BJ (cell line): ENCODE data around the gene ZNF613. TPM values are rescaled to one million over a fixed set of nuclear protein-coding genes. Genes with fewer than 3 reads are reported as not detected.

Experiments
- CTCF ChIA-PET: fragments of 350-600 bp; formaldehyde crosslinking; extraction: SDS; loops from one replicate; lab custom pipeline; 2021; ENCODE audit warnings: antibody characterized with exemption, inconsistent platforms; lab: Yijun Ruan, JAX
- POLR2A ChIA-PET: fragments of 300-600 bp; sonication (Branson Sonifier 250); formaldehyde crosslinking; extraction: SDS; loops from one replicate; lab custom pipeline; 2021; ENCODE audit warnings: antibody characterized with exemption; lab: Charles Lee
- DNase-seq: peaks from one replicate; pipeline ENCODE4 v3.0.0-alpha.2; 2011; ENCODE audit warnings: low read depth
- H3K27me3 ChIP-seq: 2 replicates; pipeline ENCODE4 v1.6.0; 2011; ENCODE audit warnings: low read length; ENCODE audit not compliant: control insufficient read depth, insufficient read depth
- H3K36me3 ChIP-seq: 2 replicates; pipeline ENCODE4 v1.5.1; 2011; ENCODE audit warnings: low read length; ENCODE audit not compliant: control insufficient read depth, insufficient read depth
- H3K4me3 ChIP-seq: 2 replicates; pipeline ENCODE4 v1.5.1; 2011; ENCODE audit warnings: low read depth, mild to moderate bottlenecking, control low read depth, low read length
- polyA plus RNA-seq: library from polyadenylated mRNA; depleted of rRNA; stranded (reverse); fragments of >200 nt; gene quantifications from 2 replicates; pipeline ENCODE4 v1.2.3, GENCODE V29; 2011
- TF ChIP-seq, protein P1 (sequence below): IDR thresholded peaks from 2 replicates; pipeline ENCODE4 v1.5.1; 2011; ENCODE audit warnings: low read depth, mild to moderate bottlenecking, control low read depth, inconsistent platforms, low read length, moderate library complexity; ENCODE audit not compliant: insufficient read depth

The ZNF613 gene
- polyA plus RNA-seq, 1 experiment, result 5.1 TPM

DNA sequence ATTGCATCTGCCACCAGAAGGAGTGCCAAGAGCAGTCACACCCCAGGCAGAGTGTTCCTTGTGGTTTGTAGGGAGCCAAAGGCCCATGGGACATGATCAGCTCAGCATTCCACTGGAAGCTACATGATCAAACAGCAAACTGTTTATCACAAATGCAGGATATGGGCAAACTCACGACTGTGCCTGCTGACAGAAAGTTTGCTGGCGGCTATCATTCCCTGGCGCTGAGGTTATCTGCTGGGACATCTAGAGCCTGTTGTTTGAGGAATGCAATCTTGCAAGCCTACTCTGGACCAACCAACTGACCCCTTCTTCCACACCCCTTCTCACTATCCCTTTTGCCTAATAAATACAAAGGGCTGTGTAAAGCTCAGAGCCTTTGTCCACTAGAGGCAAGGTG lies 7.7 kb upstream of the ZNF613 start:
- POLR2A ChIA-PET, result no interaction called here
- H3K27me3 ChIP-seq, result no peaks in the 10 kb centered on the region
- TF ChIP-seq, protein P1, sequence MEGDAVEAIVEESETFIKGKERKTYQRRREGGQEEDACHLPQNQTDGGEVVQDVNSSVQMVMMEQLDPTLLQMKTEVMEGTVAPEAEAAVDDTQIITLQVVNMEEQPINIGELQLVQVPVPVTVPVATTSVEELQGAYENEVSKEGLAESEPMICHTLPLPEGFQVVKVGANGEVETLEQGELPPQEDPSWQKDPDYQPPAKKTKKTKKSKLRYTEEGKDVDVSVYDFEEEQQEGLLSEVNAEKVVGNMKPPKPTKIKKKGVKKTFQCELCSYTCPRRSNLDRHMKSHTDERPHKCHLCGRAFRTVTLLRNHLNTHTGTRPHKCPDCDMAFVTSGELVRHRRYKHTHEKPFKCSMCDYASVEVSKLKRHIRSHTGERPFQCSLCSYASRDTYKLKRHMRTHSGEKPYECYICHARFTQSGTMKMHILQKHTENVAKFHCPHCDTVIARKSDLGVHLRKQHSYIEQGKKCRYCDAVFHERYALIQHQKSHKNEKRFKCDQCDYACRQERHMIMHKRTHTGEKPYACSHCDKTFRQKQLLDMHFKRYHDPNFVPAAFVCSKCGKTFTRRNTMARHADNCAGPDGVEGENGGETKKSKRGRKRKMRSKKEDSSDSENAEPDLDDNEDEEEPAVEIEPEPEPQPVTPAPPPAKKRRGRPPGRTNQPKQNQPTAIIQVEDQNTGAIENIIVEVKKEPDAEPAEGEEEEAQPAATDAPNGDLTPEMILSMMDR, result no peak
- DNase-seq, result no peak
- H3K4me3 ChIP-seq, result no peak overlapping the region
- H3K36me3 ChIP-seq, result no peaks in the 10 kb centered on the region
- CTCF ChIA-PET, result no interaction called here

DNA sequence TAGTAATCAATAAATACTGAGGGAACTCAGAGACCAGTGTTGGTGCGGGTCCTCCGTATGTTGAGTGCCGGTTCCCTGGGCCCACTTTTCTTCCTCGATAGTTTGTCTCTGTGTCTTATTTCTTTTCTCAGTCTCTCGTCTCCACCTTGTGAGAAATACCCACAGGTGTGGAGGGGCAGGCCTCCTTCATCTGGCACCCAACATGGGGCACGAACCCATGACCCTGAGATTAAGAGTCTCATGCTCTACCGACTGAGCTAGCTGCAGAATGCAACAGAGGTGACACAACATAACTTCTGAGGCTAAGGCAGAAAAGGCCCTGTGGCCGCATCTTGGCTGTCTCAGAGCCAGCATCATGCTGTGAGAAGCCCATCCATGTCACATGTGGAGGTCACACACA lies 5.3 kb upstream of the ZNF613 start:
- ChIA-PET POLR2A (no interaction called here), CTCF (no interaction called here)
- Histone ChIP-seq H3K27me3 (no peaks in the 10 kb centered on the region), H3K36me3 (no peaks in the 10 kb centered on the region), H3K4me3 (no peak overlapping the region)
- TF ChIP-seq, protein P1, result no peak
- DNase-seq, result no peak

DNA sequence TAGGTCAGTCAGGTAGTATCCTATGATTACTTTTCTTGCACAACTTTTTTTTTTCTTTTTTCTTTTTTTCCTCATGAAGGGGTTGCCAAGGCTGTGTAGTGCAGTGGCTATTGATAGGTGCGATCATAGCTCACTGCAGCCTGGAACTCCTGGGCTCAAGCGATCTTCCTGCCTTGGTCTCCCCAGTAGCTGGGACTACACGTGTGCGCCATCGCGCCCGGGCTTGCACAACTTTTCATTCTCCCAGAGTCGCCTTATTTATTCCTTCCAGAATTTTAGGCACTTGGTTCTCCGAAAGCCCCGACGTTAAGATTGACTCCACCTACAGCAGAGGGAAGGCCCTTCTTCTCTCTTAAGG lies 867 bp upstream of the ZNF613 start:
- TF ChIP-seq, protein P1, result no peak
- DNase-seq, result no peak
- ChIA-PET POLR2A (no interaction called here), CTCF (no interaction called here)
- peaks cover 1% of the 10 kb centered on the region; the same call in 1 of the 2 replicates for H3K36me3 ChIP-seq
- H3K27me3 ChIP-seq, result no peaks in the 10 kb centered on the region
- H3K4me3 ChIP-seq, result peak overlapping the region; percentile 95

DNA sequence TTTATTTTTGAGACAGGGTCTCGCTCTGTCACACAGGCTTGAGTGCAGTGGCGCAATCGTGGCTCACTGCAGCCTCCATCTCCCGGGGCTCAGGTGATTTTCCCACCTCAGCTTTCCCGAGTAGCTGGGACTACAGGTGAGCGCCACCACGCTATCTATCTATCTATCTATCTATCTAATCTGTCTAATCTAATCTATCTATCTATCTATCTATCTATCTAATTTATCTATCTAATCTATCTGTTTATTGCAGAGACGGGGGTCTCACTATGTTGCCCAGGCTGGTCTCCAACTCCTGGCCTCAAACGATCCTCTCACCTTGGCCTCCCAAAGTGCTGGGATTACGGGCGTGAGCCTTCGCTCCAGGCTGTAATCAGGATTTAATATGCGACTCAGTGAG lies 587 bp downstream of the ZNF613 start:
- Histone ChIP-seq H3K27me3 (no peaks in the 10 kb centered on the region), H3K4me3 (peak overlapping the region; percentile 95), H3K36me3 (peaks cover 2% of the 10 kb centered on the region; the same call in 1 of the 2 replicates)
- ChIA-PET POLR2A (no interaction called here), CTCF (interaction anchor here (2.0 kb wide), 1 partner anchor 11 kb away, joined by 7 read pairs; no protein-coding TSS in a partner anchor)
- TF ChIP-seq, protein P1, result no peak
- DNase-seq, result no peak

DNA sequence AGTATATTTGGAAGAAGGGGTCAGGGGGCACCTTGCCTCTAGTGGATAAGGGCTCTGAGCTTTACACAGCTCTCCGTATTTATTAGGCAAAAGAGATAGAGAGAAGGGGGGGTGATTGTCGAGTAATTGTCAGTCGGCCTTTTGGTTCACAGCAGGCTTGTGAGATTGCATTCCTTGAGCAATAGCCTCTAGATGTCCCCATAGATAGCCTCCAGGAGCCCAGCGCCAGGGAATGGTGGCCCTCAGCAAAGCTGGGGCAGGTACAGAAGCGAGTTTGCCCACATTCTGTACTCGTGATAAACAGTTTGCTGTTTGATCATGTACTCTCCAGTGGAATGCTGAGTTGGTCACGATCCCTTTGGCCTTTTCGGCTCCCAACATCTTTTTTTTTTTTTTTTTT lies 4.6 kb downstream of the ZNF613 start:
- ChIA-PET POLR2A (interaction anchor here (0.6 kb wide), 1 partner anchor 414 kb away, joined by 4 read pairs; no protein-coding TSS in a partner anchor), CTCF (no interaction called here)
- DNase-seq, result no peak
- TF ChIP-seq, protein P1, result no peak
- no peaks in the 10 kb centered on the region for H3K27me3 ChIP-seq
- H3K36me3 ChIP-seq, result peaks cover 8% of the 10 kb centered on the region
- H3K4me3 ChIP-seq, result no peak overlapping the region
